Eye (tissue), 1 donor: ENCODE results near the gene RFT1.
"Not testable (repeated sequence)": the region's sequence is repeated elsewhere in the genome, so short reads cannot be mapped to it uniquely, and the experiment has no call there.

ENCODE experiments used
- DNase-seq: peaks from one replicate; pipeline ENCODE4 v3.0.0-alpha.2; 2015

Gene RFT1

DNA sequence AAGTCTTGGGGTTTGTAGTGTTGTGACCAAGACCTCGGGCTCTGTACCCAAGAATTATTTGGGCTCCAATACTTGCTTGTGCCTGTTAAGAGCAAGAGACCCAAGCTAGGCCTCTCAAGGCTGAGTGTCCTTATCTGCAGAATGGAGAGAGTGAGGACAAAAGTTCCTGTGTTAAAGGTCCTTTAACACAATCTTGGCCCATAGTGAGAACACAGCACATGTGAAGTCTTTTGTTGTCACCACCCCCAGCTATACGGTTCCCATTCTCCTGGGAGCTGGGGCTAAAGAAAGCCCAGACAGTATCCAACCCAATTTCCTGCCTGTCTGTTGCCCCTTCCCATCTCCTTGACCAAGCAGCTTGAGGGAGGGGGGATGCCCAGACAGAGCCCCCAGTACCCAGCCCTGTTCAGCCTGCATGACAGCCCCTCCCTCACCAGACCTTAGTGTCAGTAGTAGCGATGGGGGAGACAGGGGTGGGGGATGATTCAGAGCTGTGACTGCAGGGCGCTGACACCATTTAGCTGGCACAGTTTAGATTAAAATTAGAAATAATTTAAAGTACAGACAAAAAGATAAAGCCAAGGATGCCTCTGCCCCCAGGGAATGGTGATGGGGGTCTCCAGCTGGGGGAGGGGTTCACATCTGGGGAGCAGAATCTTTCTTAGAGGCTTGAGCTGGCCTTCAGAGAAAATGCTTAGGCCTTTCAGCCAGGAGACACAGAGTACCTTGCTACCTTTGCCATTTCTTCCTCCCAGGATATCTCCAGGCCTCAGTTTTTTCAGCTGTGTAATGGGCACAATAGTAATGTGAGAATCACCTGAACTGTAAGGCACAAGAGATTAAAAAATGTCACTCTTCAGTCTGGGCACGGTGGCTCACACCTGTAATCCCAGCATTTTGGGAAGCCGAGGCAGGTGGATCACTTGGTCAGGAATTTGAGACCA is 33.5 kb upstream of the RFT1 start:
- peak; percentile 15 for DNase-seq

DNA sequence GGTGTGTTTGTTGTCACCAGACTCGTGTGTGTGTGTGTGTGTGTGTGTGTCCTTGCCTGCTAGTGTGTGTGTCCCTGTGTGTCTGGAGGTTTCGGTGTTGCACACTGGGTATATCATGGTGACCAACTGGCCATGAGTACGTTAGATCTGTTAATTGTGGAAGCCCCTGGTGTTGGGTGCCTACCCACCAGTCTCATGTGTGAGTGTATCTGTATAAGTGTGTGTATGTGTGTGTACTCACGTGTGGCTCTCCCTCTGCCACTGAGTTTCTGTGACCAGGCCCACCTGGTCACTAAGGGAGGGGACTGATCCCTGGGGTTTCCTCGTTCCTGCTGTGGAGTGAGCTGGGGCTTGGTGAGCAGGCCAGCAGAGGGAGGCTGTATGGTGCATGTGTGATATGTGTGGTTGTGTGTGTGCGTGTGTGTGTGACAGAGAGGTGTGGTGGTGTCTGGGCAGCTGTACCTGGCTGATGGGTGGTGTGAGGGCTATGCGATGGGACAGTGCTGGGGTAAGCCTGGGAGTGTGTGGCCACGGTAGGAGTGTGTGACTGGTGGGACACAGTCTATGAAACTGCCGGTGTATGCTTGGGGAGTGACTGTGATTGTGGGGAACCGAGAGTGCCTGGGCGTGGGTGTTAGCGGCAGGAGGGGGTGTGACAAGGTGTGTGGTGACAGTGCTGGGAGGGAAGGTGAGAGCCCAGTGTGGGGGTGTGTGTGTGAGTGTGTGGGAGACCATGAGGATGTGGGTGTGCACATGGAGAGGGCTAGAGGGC is 32.6 kb upstream of the RFT1 start:
- peak; percentile 15 for DNase-seq

- DNase-seq = peak; percentile 59
Observed at GRCh38 chr3:53161820-53162671, 31.8 kb upstream of the RFT1 start.

DNA sequence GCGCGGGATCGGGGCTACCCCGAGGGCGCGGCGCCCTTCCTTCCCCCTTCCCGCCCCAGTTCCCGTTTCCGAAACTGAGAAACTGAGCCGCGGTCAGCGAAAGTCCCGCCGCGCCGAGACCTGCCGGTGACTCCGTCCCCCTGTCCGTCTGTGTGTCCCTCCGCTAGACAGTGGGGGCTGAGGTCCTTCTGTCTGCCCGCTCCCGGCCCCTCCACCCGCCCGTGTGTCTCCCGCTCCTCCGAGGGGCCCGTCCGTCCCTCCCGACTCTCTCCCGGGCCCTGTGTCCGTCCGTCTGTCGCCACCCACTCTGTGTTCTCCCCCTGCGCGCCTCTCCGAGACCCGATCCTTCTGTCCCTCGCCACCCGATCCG is 31.2 kb upstream of the RFT1 start:
- DNase-seq = peak; percentile 62

- peak; percentile 71 for DNase-seq
Observed at GRCh38 chr3:53160660-53161449, 30.6 kb upstream of the RFT1 start, which contains the start of gene PRKCD. Gene PRKCD (plus strand): TSS chr3:53161209. CDS start chr3:53178423, 17,214 bp downstream.

GRCh38 chr3:53160061-53160659 is 29.9 kb upstream of the RFT1 start:
- DNase-seq = no peak

DNA sequence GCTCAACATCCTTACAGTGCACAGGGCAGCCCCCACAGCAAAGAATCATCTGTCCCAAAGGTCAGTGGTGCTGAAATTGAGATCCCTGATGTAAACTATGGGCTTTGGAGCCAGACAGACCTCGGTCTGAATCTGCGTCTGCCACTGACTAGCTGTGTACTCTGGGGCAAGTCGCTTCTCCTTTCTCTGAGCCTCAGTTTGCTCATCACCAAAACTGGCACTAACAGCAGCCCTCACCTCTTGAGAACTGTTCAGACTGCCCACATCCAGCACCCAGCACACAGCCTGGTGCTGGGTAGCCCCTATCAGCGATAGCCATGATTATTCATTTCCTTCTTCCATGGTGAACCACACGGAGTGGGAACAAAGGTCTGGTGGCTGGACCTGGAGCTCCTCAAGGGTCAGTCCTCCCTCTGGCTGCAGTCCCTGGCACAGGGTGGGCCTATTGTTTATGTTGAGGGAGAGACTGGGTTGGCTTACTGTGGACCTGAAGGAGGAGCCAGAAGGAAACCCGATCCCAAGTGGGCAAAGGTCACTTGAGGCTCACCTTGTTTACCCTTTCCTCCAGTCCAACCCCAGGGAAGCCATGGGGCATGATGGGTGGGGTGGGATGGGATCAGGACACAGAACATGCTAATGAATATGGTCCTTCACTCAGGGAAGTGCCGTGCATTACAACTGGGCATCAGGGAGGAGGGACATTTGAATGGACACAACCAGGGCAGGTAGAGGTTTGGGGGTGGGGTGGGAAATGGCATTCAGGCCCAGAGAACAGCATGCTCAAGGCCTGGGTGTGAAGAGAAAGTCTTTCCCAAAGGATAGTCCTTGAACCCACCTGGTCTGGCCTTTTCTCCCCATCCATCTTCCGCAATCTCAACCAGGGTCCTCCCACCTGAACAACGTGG is 29.2 kb upstream of the RFT1 start:
- DNase-seq = peak; percentile 7

DNA sequence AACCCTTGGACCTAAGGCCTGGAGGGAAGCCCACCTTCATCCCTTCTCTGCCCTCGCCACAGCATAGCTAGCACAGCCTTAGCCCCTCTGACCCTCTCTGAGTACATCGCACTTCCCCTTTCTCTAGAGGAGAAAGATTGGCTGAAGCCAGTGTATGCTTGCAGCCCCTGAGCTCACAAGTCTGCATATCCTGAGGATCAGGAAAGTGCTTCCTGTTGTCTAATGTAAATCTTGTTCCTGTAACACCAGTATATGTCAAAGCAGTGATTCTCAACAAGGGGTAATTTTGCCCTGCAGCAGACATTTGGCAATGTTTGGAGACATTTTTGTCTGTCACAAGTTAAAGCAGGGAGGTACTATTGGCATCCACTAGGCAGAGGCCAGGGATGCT is 28.5 kb upstream of the RFT1 start:
- DNase-seq = no peak

- no peak for DNase-seq
Observed at GRCh38 chr3:53157974-53158580, 27.8 kb upstream of the RFT1 start.

DNA sequence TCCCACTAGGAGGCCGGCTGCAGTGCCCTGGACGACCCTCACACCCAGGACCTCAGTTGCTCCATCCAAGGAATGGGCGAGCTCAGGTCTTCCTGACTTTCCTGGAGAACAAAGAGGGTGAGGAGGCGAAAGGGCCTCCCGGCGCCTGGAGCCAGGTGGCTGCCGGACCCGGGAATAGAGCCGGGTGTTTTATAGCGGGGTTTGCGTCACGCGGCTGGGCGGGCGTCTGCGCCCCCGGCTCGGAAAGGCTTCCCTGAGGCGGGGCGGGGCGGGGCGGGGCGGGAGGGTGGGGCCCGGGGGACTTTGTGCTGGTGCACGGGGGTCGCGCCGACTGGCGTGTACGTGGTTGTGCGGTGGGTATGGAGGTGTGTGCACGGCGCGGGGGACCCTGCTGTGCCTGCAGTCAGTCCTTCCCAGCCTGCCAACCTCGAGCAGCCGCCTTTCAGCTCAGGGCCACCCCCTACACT is 26.2 kb upstream of the RFT1 start:
- peak; percentile 30 for DNase-seq

DNA sequence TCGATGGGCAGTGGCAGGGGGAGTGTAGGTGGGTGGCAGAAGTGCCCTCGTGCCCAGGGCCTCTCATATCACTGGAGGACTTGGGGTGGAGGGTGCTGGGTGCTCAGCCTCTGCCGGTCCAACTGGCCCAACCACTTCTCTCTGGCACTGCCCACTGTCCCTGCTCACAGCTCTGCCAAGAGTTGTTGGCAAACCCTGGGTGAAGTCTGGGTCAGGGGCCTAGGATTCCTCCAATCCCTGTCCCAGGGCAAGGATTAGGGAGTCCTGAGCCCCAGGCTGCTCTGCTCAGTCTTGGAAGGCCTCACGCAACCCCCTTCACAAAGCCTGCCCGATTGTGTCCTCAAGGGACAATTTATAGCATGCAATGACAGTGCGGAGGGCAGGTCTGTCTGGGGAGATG is 25.5 kb upstream of the RFT1 start:
- DNase-seq = peak; percentile 11

GRCh38 chr3:53154881-53155285 is 24.6 kb upstream of the RFT1 start:
- DNase-seq = no peak

DNA sequence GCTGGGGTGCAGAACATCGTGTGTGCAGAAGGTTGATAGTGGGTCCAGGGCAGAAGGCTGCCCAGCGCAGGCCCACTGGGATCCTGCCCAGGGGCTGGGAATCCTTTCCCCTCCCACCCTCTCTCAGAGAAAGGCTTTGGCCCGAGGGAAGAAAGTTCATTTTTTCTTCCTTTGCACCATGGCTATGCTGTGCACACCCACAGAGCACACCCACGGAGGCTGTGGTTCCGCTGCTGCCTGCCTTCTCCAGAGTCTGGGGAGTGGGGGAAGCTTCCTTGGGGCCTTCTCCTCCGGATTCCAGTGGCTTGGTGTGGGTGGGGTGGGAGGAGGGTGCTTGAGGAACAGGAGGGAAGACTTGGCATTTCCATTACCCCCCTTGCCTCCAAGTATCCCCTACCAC is 23.7 kb upstream of the RFT1 start:
- no peak for DNase-seq

GRCh38 chr3:53153264-53153823 is 23.1 kb upstream of the RFT1 start:
- DNase-seq = no peak

DNA sequence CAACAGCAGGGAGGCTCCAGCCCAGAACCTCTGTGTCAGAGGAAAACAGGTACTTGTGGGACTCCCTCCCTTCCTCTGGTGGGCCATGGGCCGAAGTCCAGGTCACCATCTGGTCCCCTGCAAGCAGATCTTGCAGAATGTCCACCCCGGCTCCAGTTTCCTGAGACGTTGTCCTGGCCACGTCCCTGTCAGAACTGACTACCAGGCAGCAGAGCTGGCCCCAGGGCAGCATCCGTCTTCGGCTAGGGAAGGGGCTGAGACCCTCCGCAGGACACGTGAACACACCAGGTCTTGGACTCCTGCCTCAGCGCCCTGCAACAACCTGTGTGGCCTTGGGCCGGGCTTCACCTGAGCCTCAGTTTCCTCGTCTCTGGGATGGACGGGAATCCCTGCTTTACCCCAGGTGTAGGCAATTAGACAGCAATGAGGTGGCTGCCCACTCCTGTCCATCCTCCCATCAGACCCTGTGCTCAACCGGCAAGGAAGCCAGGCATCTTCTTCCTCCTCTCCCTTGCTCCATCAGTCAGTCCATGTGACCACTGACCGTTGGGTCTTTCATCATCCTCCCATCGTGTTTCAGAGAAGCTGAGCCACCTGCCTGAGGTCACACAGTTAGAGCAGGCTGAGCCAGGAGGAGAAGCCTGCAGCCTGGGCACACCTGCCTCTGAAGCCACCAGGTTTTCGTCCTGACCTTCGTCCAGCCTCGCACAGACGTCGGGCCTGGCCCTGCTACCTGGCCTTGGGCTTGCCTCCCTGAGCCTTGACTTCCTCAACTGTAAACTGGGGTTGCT is 21.8 kb upstream of the RFT1 start:
- no peak for DNase-seq

DNA sequence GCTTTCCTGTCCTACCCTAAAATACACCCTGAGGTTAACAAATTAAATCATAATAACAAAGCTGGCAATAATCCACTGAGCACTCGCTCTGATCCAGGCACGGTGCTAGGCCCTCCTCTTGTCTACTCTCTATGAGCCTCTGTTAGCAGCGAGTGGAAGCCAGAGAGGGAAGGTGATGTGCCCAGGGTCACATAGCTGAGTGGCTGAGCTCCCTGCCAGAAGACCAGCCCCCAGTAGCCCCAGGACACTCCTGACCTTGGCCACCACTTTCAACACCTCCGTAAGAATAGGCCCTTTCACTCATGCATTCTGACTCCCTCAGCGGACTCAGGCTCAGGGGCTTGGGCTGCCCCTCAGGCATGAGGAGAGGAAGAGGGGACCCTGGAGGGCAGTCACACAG is 21.2 kb upstream of the RFT1 start:
- no peak for DNase-seq

DNA sequence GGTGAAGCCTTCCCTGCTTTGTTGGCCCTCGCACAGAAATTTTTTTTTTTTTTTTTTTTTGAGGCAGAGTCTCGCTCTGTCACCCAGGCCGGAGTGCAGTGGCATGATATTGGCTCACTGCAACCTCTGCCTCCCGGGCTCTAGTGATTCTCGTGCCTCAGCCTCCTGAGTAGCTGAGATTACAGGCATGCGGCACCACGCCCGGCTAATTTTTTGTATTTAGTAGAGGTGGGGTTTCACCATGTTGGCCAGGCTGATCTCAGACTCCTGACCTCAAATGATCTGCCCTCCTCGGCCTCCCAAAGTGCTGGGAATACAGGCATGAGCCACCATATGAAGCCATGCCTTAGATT is 20.8 kb upstream of the RFT1 start:
- not testable (repeated sequence) for DNase-seq

DNA sequence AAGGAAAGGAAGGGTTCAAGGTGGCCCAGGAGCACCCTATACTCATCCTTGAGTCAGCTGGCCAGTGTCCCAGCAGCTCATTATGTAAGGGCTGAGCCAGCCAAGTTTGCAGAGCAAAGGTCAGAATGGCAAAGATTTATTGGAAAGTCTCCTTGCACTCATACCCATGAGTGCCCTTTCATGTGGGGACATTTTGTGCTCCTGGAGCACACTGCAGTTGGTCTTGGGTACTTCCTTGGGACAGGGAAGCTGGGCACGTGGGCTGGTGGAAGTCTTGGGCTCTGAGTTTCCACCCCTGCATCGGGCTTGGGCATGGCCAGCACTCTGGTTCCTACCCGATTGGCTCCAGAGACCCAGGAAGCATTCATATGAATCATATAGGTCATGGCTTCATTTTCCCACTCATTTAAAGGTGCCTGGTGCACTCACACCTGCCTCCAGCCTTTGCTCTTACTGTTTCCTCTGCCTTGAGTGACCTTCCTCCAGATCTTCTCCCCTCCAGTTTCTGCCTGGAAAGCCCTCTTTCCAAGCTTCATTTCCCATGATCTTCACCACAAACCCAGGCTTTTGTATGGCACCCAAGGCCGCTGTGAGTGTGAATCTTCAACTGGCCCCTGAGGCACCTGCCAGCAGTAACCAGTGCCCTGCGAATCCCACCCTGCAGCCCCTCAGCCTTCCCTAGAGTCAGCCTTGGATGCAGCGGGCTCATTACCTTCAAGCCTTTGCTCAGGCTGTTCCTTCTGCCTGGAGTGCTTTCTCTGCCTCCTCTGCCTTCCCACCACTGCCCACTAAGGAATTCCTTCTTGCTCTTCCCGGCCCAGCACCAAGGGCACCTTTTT is 20.2 kb upstream of the RFT1 start:
- no peak for DNase-seq
